SKM-1 (cell line): ENCODE measurements around the gene SF3A1.
"Not testable (repeated sequence)": the region's sequence is repeated elsewhere in the genome, so short reads cannot be mapped to it uniquely, and the experiment has no call there.

Experiments used
- DNase-seq: peaks from one replicate; lab custom pipeline; 2025; ENCODE audit not compliant: unreplicated experiment; lab: John Stamatoyannopoulos, UW

Gene SF3A1

DNA sequence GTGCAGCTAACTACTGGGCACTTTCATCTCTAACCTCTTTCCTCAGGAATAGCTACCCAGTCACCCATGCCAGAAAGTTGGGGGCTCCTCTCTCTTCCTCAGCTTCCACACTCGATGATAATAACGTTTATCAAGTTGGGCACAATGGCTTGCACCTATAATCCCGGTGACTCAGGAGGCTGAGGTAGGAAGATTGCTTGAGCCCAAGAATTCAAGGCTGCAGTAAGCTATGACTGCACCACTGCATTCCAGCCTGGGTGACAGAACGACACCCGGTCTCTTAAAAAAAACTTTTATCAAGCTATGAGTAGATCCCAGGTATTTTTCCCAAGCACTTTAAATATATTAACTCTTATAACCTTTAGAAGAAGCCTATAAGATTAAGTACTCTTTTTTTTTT lies 2.0 kb downstream of the SF3A1 start:
- DNase-seq: no peak

- DNase-seq: no peak
Measured at GRCh38 chr22:30351226-30351625, 5.5 kb downstream of the SF3A1 start.

DNA sequence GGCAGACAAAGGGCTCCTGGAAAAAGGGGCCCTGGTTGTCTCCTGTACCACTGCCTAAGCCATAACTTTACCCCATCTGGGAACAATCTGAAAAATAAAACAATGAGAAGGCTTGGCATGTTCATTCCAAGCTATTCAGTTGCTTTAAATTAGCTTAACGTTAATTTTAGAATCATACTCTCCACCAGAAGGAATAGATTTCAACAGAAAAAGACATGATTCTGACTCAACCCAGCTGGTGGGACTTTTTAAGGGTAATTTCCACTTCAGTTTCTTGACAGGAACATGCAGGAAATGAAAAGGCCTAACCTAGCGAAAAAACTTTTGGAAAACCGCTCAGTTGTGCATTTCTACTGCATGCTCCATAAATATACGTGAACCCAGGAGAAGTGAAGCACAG lies 7.9 kb downstream of the SF3A1 start:
- DNase-seq: no peak

DNA sequence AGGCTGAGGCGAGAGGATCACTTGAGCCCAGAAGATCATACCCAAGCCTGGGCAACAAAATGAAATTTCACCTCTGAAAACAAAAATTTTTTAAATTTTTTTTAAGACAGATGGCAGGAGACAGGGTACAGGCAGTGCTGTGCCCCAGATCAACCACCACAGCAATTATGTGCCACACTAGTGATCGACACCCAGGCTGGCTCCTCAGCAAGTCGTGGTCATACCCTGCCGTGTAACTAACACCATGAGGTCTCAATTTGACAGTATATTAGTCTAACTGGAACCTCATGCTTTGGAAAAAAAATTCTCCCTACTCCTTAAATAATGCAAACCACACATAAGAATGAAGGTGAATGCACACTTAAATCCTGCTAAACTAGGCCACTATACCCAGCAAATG lies 8.3 kb downstream of the SF3A1 start:
- no peak for DNase-seq

DNA sequence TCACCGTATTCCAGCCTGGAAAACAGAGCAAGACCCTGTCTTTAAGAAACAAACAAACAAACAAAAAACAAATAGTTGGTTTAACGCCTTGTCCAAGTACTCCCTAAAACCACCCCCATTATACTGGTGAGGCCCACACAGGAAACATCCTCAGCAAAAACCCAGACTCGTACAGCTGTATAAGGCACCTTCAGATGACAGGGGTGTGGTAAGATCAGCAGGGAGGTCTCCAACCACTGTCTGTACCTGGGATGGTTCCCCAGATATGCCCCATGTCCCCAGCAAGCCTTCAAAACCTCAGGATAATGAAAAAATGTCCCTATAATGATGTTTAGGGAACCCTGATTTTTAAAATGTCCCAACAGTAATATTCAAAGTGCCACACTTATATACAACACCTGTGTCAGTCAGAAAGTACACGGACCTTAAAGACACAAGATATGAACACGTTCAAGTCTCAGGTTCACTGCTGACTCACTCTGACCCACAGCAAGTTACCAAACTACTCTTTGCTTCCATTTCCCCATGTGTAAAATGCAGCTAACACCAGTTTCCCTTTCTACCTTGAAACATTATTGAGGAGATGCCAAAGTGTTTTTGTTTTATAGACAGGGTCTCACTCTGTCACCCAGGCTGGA lies 9.3 kb downstream of the SF3A1 start:
- DNase-seq: no peak

DNA sequence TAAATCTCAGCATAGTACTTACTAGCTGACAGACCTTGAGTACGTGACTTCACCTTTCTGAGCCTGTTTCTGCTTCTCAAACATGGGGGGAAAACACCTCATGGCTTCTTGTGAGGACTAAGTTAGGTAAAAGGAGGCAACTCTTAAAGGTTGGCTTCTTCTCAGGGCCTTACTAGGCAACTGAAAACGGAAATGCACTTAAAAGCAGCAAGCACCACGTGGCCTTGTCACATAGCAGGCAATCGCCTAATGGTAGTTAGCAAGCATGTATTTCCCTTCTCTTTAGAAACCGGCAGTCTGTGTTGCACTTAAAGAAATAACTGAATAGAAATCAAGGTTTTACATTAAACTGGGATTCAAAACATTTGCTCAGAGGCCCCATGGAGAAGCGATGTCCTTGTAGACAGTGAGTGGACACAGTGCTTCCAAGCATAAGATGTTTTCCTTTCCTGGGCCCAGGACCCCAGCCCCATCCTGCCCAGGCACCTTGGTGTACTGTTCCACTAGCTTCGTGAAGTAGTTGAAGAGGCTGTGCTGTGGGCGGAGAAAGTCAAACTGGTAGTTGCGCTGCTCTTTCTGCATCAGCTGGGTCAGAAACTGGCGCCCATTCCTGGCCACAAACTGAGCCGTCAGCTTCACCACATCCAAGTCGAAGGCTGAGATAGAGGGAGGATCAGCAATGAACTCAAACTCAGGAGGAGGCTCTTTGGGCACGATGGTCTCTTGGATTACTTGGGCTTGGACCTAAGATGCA lies 12.1 kb downstream of the SF3A1 start:
- DNase-seq: no peak

DNA sequence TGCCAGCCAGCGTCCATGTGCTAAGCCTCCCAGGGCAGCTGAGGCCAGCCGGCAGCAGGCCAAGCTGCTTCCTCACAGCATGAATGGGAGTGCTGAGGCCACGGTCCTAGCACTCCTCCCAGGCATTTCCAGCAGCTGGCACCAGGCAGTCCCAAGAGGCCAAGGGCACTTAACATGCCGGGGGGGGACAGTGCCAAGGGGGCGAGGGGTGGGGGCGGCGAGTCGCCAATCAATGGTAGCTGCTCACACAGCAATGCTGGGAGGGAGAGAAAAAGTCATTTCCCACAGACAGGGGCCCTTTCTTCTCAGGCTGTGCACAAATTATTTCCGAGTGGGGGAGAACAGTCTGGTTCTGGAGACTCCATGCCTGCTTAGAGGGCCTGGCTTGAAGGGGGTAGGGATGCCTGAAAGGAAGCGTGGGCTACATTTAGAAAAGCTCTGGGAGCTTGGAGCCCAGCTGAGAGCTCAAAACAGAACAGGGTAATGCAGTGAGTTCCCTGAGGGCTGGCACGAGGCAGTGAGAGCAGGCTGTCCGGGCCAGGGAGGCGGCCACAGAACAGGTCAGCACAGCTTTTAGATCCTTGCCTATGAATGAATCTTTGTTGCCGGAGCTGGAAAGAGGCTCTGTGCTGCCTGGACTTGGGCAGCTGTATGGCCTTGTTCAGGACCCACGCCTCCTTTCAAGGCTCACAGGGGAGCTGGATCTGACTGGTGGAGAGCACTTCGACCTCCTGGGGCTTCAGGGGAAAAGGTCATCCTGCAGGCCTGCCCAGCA lies 15.6 kb downstream of the SF3A1 start:
- no peak for DNase-seq

- DNase-seq: no peak
Measured at GRCh38 chr22:30338802-30339201, 17.9 kb downstream of the SF3A1 start.

GRCh38 chr22:30338341-30338740 lies 18.4 kb downstream of the SF3A1 start:
- not testable (repeated sequence) for DNase-seq

DNA sequence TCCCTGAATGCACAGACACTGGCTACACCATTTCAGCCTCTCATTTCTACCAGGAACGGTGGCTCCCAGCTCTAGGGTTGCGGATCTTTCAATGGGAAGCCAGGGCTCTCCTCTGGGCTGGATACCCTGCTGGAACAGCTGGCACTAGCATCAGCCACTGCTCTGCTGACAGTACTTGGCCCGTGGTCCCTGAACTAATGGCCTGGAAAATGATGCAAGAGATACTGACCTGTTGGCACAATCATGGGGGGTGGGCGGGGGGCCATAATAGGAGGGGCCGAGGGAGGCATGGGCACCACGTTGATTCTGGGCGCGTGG lies 19.3 kb downstream of the SF3A1 start:
- DNase-seq: no peak

GRCh38 chr22:30336752-30337460 lies 19.8 kb downstream of the SF3A1 start:
- DNase-seq: no peak

DNA sequence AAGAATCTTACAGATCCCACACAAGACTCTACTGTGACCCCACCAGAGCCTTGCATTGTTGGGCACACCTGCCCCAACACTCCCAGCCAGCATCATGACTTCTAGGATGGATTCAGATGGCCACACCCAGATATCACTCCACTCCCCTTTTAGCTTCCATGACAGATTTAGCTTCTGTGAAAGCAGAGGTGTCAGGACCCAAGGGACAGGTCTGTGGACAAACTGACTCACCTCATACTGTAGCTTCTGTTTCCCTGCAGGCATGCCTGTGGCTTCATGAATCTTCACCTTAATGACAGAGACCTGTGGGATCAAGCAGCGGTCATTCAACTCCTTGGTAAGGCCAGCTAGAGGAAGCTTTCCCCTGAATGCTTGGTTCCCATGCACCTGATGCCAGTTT lies 21.5 kb downstream of the SF3A1 start:
- DNase-seq: no peak

DNA sequence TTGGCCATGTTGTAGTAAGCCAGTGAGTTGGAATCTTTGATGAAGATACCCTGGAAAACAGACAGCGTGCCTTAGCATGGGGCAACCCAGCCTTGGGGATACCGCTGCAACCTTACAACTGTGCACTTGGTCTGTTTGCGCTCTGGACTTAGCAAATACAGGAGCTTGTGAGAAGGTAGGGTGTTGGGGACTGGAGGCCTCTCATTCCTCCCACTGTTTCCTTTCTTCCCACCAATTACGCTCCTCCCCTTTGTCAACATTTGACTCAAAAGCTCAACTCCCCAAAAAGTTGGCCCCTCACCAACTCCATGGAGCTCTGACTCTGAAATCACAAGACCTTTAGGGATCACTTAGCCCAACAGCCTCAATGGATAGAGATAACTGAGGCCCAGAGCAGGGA lies 22.0 kb downstream of the SF3A1 start:
- DNase-seq: no peak

- no peak for DNase-seq
Measured at GRCh38 chr22:30333707-30334087, 23.0 kb downstream of the SF3A1 start.

- no peak for DNase-seq
Measured at GRCh38 chr22:30332994-30333706, 23.5 kb downstream of the SF3A1 start.

DNA sequence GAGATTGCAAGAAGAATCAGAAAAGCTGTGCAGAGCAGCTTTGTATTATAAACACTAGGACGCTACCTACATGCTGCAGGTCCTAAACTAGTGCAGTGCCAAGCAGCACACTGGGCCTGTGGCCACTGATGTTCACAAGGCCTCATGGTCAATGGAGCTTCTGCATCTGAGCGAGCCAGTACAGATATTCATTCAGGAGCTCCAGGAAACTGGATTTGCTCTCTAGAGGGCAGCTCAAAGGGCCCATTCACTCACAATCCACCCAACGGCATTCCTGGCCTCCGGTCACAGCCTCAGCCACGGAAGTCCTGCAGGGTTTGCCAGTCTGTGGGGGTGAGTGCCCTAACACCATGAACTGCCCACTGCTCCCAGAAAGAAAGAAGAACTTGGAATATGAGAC lies 24.1 kb downstream of the SF3A1 start:
- DNase-seq: no peak

DNA sequence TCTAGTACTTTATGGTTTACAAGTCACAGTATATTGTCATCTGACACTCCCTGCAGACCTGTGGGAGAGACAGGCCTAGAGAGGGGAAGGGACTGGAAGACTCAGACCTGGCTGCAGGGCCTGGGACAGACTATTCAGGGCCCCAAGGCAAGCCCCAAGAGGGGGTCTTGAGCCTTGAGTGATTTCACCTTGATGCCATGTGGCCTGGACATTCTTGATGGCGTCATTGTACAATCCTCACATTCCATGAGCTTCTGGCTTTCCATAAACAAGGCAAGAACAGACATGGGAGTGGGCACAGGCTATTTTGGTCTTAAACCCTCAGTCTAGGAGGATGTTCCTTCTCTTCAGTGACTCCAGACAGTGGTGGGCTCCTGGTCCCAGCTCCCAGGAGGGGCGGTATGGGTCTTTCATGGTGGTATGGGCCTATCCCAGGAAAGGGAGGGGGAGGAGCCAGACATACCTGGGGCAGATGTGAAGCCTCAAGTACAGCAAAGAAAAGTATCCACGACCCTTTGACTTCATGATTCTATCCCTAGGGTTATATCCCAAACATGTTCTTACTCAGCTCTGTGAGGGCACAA lies 28.1 kb downstream of the SF3A1 start:
- no peak for DNase-seq

GRCh38 chr22:30327864-30328345 lies 28.8 kb downstream of the SF3A1 start:
- no peak for DNase-seq

GRCh38 chr22:30326706-30327362 lies 29.9 kb downstream of the SF3A1 start, which contains the start of gene TBC1D10A:
TSS of gene TBC1D10A (minus strand) at chr22:30326941. CDS start at chr22:30326881, 60 bp downstream.
- DNase-seq: peak; percentile 75

DNA sequence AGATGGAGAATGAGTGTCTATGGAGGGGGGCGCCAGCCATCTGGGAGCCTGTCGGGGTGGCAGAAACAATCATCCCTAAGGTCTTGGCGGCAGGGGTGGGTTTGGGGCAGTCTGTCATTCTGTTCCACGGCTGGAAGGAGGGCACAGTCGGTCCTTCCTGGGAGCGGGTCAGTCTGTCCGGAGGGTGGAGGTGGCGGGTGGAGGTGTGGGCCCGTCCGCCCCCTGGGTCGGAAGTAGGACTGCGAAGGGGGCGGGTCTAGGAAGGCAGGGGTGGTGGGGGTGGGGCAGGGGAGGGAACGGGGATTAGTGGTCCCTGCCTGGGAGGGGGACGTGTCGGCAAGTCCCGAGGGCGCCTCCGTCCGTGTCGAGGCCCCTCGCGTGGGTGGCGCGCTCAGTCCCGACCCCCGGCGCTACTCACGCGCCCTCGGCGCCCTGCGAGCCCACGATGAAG lies 30.4 kb downstream of the SF3A1 start:
- DNase-seq: no peak
